NCI-H69 (cell line): Measurements from ENCODE around the gene RMRP.

Source experiments
- DNase-seq: peaks from one replicate; lab custom pipeline; 2025; lab: John Stamatoyannopoulos, UW

The RMRP gene

GRCh38 chr9:35657546-35658136 is at the start of gene RMRP:
TSS of gene RMRP (minus strand) at chr9:35658019.
- DNase-seq = peak; percentile 100

GRCh38 chr9:35706951-35707350 is 49.1 kb upstream of the RMRP start:
- DNase-seq = no peak

- no peak for DNase-seq
These were observed 48.1 kb upstream of the RMRP start for GRCh38 chr9:35705836-35706430.

- no peak for DNase-seq
These were observed 47.6 kb upstream of the RMRP start for GRCh38 chr9:35705372-35705771.

GRCh38 chr9:35703906-35704672 is 46.3 kb upstream of the RMRP start:
- no peak for DNase-seq

GRCh38 chr9:35702696-35703095 is 44.9 kb upstream of the RMRP start:
- DNase-seq = no peak

- DNase-seq = no peak
These were observed 43.1 kb upstream of the RMRP start for GRCh38 chr9:35700942-35701341.

- DNase-seq = no peak
These were observed 42.2 kb upstream of the RMRP start for GRCh38 chr9:35700031-35700430.

- DNase-seq = no peak
These were observed 40.4 kb upstream of the RMRP start for GRCh38 chr9:35698231-35698630.

- no peak for DNase-seq
These were observed 39.7 kb upstream of the RMRP start for GRCh38 chr9:35697486-35697885.

GRCh38 chr9:35696520-35697215 is 38.8 kb upstream of the RMRP start:
- DNase-seq = peak; percentile 66

GRCh38 chr9:35695943-35696401 is 38.2 kb upstream of the RMRP start:
- no peak for DNase-seq

- no peak for DNase-seq
These were observed 34.0 kb upstream of the RMRP start for GRCh38 chr9:35691757-35692301.

GRCh38 chr9:35691334-35691650 is 33.5 kb upstream of the RMRP start:
- DNase-seq = no peak

GRCh38 chr9:35690614-35691333 is 33.0 kb upstream of the RMRP start:
- peak; percentile 84 for DNase-seq

GRCh38 chr9:35690294-35690613 is 32.4 kb upstream of the RMRP start:
- no peak for DNase-seq

GRCh38 chr9:35689542-35690293 is 31.9 kb upstream of the RMRP start, which contains the start of gene TPM2:
TSS of gene TPM2 (minus strand) at chr9:35689925. CDS start at chr9:35689817, 108 bp downstream.
- DNase-seq = peak; percentile 32

- peak; percentile 16 for DNase-seq
These were observed 31.0 kb upstream of the RMRP start for GRCh38 chr9:35688558-35689541.

GRCh38 chr9:35687972-35688557 is 30.2 kb upstream of the RMRP start:
- DNase-seq = no peak

- DNase-seq = no peak
These were observed 29.5 kb upstream of the RMRP start for GRCh38 chr9:35687306-35687705.
